GM23248 (cell line): ENCODE data around the gene BRWD1.

Experiments
- EZH2 ChIP-seq: fragments of 200-600 bp; sonication (generic); IDR thresholded peaks from 2 replicates; pipeline ENCODE4 v1.6.1; 2018; ENCODE audit warnings: antibody characterized with exemption, mild to moderate bottlenecking; ENCODE audit not compliant: insufficient read depth, poor library complexity, severe bottlenecking
- EZH2phosphoT487 ChIP-seq: fragments of 200-600 bp; sonication (generic); IDR thresholded peaks from 2 replicates; pipeline ENCODE4 v1.6.1; 2018; ENCODE audit warnings: antibody characterized with exemption, moderate library complexity, mild to moderate bottlenecking, low read depth; ENCODE audit not compliant: insufficient read depth

GRCh38 chr21:39263372-39263771 lies 50.1 kb downstream of the BRWD1 start:
- TF ChIP-seq EZH2phosphoT487, result no peak
- TF ChIP-seq EZH2, result no peak
